Mononuclear cell (primary cell): ENCODE data around the gene TACC2. TPM values are rescaled to one million over a fixed set of nuclear protein-coding genes. Genes with fewer than 3 reads are reported as not detected.

Source experiments
- H3K27me3 ChIP-seq: 2 replicates; pipeline ENCODE4 v1.6.0; 2011; ENCODE audit warnings: low read length, control low read depth; ENCODE audit not compliant: insufficient read depth
- H3K4me1 ChIP-seq: 2 replicates; pipeline ENCODE4 v1.5.1; 2011; ENCODE audit warnings: mild to moderate bottlenecking, low read length, control low read depth; ENCODE audit not compliant: insufficient read depth
- H3K4me3 ChIP-seq: 2 replicates; pipeline ENCODE4 v1.5.1; 2011; ENCODE audit warnings: mild to moderate bottlenecking, low read length, moderate library complexity
- H3K9me3 ChIP-seq: 2 replicates; pipeline ENCODE4 v1.5.1; 2011; ENCODE audit warnings: low read depth, mild to moderate bottlenecking, control low read depth, low read length
- total RNA-seq: library from RNA; depleted of rRNA; stranded (reverse); fragments of >200 nt; gene quantifications from one replicate; pipeline ENCODE4 v1.2.3, GENCODE V29; 2012

The TACC2 gene
- total RNA-seq, 1 donor: not detected

GRCh38 chr10:122248356-122249302 lies 259.7 kb downstream of the TACC2 start:
- H3K4me3 ChIP-seq: no peak overlapping the region
- no peaks in the 10 kb centered on the region for H3K27me3 ChIP-seq
- no peaks in the 10 kb centered on the region for H3K4me1 ChIP-seq
- no peaks in the 10 kb centered on the region for H3K9me3 ChIP-seq

GRCh38 chr10:122249303-122249850 lies 260.4 kb downstream of the TACC2 start:
- no peaks in the 10 kb centered on the region for H3K9me3 ChIP-seq
- no peak overlapping the region for H3K4me3 ChIP-seq
- no peaks in the 10 kb centered on the region for H3K4me1 ChIP-seq
- no peaks in the 10 kb centered on the region for H3K27me3 ChIP-seq

GRCh38 chr10:122249991-122250750 lies 261.2 kb downstream of the TACC2 start:
- H3K4me3 ChIP-seq: no peak overlapping the region
- H3K4me1 ChIP-seq: no peaks in the 10 kb centered on the region
- H3K27me3 ChIP-seq: no peaks in the 10 kb centered on the region
- no peaks in the 10 kb centered on the region for H3K9me3 ChIP-seq

- no peaks in the 10 kb centered on the region for H3K27me3 ChIP-seq
- H3K4me1 ChIP-seq: no peaks in the 10 kb centered on the region
- no peaks in the 10 kb centered on the region for H3K9me3 ChIP-seq
- H3K4me3 ChIP-seq: no peak overlapping the region
These were observed 262.7 kb downstream of the TACC2 start for GRCh38 chr10:122251459-122252255.

GRCh38 chr10:122252805-122253204 lies 263.8 kb downstream of the TACC2 start:
- no peaks in the 10 kb centered on the region for H3K27me3 ChIP-seq
- no peaks in the 10 kb centered on the region for H3K4me1 ChIP-seq
- no peaks in the 10 kb centered on the region for H3K9me3 ChIP-seq
- no peak overlapping the region for H3K4me3 ChIP-seq

GRCh38 chr10:122253605-122254004 lies 264.6 kb downstream of the TACC2 start:
- H3K4me3 ChIP-seq: no peak overlapping the region
- H3K27me3 ChIP-seq: no peaks in the 10 kb centered on the region
- no peaks in the 10 kb centered on the region for H3K4me1 ChIP-seq
- H3K9me3 ChIP-seq: no peaks in the 10 kb centered on the region

GRCh38 chr10:122254831-122255230 lies 265.9 kb downstream of the TACC2 start:
- Histone ChIP-seq H3K4me1 (no peaks in the 10 kb centered on the region), H3K27me3 (no peaks in the 10 kb centered on the region), H3K4me3 (no peak overlapping the region), H3K9me3 (no peaks in the 10 kb centered on the region)

- Histone ChIP-seq H3K4me1 (no peaks in the 10 kb centered on the region), H3K4me3 (no peak overlapping the region), H3K9me3 (no peaks in the 10 kb centered on the region), H3K27me3 (no peaks in the 10 kb centered on the region)
These were observed 266.7 kb downstream of the TACC2 start for GRCh38 chr10:122255509-122256301.

- no peak overlapping the region for H3K4me3 ChIP-seq
- H3K4me1 ChIP-seq: no peaks in the 10 kb centered on the region
These were observed 268.1 kb downstream of the TACC2 start for GRCh38 chr10:122257041-122257440.

GRCh38 chr10:122258136-122259074 lies 269.4 kb downstream of the TACC2 start:
- H3K9me3 ChIP-seq: no peaks in the 10 kb centered on the region
- no peaks in the 10 kb centered on the region for H3K27me3 ChIP-seq
- H3K4me3 ChIP-seq: no peak overlapping the region
- H3K4me1 ChIP-seq: no peaks in the 10 kb centered on the region

More at GRCh38 chr10:122257041-122257440, 268.1 kb downstream of the TACC2 start:
- H3K27me3 ChIP-seq: no peaks in the 10 kb centered on the region
- H3K9me3 ChIP-seq: no peaks in the 10 kb centered on the region

GRCh38 chr10:122259075-122259466 lies 270.1 kb downstream of the TACC2 start:
- Histone ChIP-seq H3K9me3 (no peaks in the 10 kb centered on the region), H3K27me3 (no peaks in the 10 kb centered on the region), H3K4me3 (no peak overlapping the region), H3K4me1 (no peaks in the 10 kb centered on the region)

- H3K9me3 ChIP-seq: no peaks in the 10 kb centered on the region
- H3K27me3 ChIP-seq: no peaks in the 10 kb centered on the region
- H3K4me1 ChIP-seq: no peaks in the 10 kb centered on the region
- no peak overlapping the region for H3K4me3 ChIP-seq
These were observed 272.6 kb downstream of the TACC2 start for GRCh38 chr10:122261584-122261983.

- Histone ChIP-seq H3K9me3 (no peaks in the 10 kb centered on the region), H3K4me3 (no peak overlapping the region), H3K27me3 (no peaks in the 10 kb centered on the region), H3K4me1 (no peaks in the 10 kb centered on the region)
These were observed 275.0 kb downstream of the TACC2 start for GRCh38 chr10:122263971-122264370.
